ENCODE results near the gene IFT172.

DNA sequence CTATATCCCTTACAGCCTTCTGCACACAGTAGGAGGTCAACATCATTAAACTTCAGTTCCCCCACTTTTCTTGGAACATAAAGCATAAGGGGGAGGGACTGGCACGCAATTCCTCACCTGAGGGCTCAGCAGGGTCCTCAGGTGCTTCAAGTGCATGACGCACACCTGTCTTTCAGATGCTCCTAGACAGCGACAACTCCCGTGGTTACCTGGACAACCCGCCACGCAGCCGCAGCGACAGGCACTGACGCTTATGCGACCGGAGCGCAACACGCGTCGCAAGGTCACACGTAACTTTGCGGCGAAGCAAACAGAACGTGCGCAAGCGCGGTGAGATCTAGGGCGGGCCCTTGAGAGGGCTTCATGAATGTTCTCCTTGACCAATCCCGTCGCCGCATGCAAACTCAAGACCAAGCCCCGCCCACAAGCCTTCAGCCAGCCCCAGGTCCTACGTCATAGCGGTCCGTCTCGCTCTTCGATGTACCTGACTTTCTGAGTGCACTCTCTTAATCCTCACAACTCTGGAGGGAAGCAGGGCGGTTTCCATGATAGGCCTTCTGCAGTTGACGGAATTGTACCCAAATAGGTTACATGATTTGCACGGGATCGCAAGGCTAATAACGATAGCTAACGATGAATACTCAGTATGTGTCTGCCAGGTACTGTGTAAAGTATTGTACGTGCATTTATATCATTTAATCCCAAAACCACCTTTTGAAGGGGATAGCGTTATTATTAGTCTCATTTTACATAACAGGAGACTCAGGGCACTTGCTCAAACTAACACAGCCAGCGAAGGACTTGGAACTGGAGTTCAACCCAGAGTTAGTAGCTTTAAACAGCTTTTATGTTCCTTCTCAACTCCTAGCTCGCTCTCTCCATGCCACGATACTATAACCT, at the start of gene IFT172:
- TF ChIP-seq, protein P1, sequence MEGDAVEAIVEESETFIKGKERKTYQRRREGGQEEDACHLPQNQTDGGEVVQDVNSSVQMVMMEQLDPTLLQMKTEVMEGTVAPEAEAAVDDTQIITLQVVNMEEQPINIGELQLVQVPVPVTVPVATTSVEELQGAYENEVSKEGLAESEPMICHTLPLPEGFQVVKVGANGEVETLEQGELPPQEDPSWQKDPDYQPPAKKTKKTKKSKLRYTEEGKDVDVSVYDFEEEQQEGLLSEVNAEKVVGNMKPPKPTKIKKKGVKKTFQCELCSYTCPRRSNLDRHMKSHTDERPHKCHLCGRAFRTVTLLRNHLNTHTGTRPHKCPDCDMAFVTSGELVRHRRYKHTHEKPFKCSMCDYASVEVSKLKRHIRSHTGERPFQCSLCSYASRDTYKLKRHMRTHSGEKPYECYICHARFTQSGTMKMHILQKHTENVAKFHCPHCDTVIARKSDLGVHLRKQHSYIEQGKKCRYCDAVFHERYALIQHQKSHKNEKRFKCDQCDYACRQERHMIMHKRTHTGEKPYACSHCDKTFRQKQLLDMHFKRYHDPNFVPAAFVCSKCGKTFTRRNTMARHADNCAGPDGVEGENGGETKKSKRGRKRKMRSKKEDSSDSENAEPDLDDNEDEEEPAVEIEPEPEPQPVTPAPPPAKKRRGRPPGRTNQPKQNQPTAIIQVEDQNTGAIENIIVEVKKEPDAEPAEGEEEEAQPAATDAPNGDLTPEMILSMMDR (conservative IDR thresholded peaks at IDR 0.05; ENCODE audit: low read length) = no peak
- TF ChIP-seq EZH2phosphoT487 (IDR thresholded peaks at IDR 0.05; ENCODE audit: borderline replicate concordance) = no peak

Measured in Loucy (cell line).